ENCODE results near the gene ZNF212.

The ZNF212 gene

DNA sequence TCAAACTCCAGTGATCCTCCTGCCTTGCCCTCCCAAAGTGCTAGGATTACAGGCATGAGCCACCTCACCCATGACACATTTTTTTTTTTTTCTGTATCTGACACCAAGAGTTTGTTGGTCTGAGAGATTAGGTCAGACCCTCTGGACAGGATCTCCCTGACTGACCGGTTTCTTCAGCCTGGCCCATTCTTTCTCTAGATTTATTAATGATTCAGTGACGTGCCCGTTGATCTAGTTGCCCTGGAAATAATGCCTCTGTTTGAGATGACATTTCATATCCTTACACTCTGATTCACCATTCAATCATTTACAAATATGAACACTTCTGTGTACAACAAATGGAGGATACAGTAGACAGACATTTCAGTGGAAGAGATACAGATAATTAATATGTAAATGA is 1.4 kb upstream of the ZNF212 start:
- Histone ChIP-seq H3K79me2 (ENCODE audit: control insufficient read depth, low read length) (peaks cover 36% of the 10 kb centered on the region), H3K4me1 (ENCODE audit: control insufficient read depth, low read length) (peaks cover 24% of the 10 kb centered on the region), H3K27me3 (ENCODE audit: control insufficient read depth, low read length) (peaks cover 22% of the 10 kb centered on the region), H4K20me1 (ENCODE audit: control insufficient read depth, insufficient read depth, low read depth, low read length) (no peaks in the 10 kb centered on the region), H3K27ac (ENCODE audit: low read depth, low read length) (no peak overlapping the region), H3K4me2 (ENCODE audit: low read length) (peak overlapping the region; percentile 91), H3K4me3 (ENCODE audit: low read length) (peak overlapping the region; percentile 86), H3F3A (ENCODE audit: control insufficient read depth, insufficient read depth) (peaks cover 4% of the 10 kb centered on the region; the same call in 1 of the 2 replicates), H3K36me3 (ENCODE audit: control insufficient read depth, low read length) (peaks cover 16% of the 10 kb centered on the region), H3K9me3 (ENCODE audit: control insufficient read depth, insufficient read depth, low read length) (peaks cover 10% of the 10 kb centered on the region; the same call in 1 of the 2 replicates), H3K9me2 (replicated peaks; ENCODE audit: control insufficient read depth, low read length) (no peaks in the 10 kb centered on the region; the same call in 1 of the 2 replicates)
- TF ChIP-seq EZH2phosphoT487 (IDR thresholded peaks at IDR 0.05; ENCODE audit: borderline replicate concordance, low read length): no peak
- TF ChIP-seq, protein P1, sequence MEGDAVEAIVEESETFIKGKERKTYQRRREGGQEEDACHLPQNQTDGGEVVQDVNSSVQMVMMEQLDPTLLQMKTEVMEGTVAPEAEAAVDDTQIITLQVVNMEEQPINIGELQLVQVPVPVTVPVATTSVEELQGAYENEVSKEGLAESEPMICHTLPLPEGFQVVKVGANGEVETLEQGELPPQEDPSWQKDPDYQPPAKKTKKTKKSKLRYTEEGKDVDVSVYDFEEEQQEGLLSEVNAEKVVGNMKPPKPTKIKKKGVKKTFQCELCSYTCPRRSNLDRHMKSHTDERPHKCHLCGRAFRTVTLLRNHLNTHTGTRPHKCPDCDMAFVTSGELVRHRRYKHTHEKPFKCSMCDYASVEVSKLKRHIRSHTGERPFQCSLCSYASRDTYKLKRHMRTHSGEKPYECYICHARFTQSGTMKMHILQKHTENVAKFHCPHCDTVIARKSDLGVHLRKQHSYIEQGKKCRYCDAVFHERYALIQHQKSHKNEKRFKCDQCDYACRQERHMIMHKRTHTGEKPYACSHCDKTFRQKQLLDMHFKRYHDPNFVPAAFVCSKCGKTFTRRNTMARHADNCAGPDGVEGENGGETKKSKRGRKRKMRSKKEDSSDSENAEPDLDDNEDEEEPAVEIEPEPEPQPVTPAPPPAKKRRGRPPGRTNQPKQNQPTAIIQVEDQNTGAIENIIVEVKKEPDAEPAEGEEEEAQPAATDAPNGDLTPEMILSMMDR (IDR thresholded peaks at IDR 0.05; ENCODE audit: low read depth, low read length, poor library complexity, severe bottlenecking): no peak

DNA sequence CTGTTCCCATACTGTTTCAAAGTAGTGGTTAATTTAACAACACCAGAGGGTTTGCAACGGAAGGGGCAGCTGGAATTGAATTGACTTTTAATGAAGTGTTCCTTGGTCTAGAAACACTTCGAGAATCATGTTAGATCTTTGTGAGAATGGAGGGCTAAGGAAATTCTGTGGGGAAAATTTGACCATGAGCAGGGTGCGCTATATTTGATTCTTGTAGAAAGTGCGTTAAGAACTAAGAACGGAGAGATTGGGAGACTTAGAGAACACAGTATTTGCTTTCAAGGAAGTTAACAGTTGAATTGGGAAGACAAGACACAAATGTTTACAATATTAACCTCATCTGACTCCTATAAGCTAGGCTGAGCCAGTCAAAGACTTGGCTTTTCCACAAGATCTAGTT is 1.2 kb downstream of the ZNF212 start:
- H3K4me1 ChIP-seq (ENCODE audit: control insufficient read depth, low read length): peaks cover 35% of the 10 kb centered on the region
- H4K20me1 ChIP-seq (ENCODE audit: control insufficient read depth, insufficient read depth, low read depth, low read length): no peaks in the 10 kb centered on the region
- H3K27me3 ChIP-seq (ENCODE audit: control insufficient read depth, low read length): peaks cover 19% of the 10 kb centered on the region
- peak overlapping the region; percentile 86 for H3K4me3 ChIP-seq (ENCODE audit: low read length)
- no peak overlapping the region for H3K27ac ChIP-seq (ENCODE audit: low read depth, low read length)
- peaks cover 16% of the 10 kb centered on the region for H3K36me3 ChIP-seq (ENCODE audit: control insufficient read depth, low read length)
- H3F3A ChIP-seq (ENCODE audit: control insufficient read depth, insufficient read depth): peaks cover 4% of the 10 kb centered on the region; the same call in 1 of the 2 replicates
- no peaks in the 10 kb centered on the region; the same call in 1 of the 2 replicates for H3K9me2 ChIP-seq (replicated peaks; ENCODE audit: control insufficient read depth, low read length)
- peaks cover 11% of the 10 kb centered on the region; the same call in 1 of the 2 replicates for H3K9me3 ChIP-seq (ENCODE audit: control insufficient read depth, insufficient read depth, low read length)
- H3K4me2 ChIP-seq (ENCODE audit: low read length): peak overlapping the region; percentile 91
- peaks cover 53% of the 10 kb centered on the region for H3K79me2 ChIP-seq (ENCODE audit: control insufficient read depth, low read length)
- TF ChIP-seq EZH2phosphoT487 (IDR thresholded peaks at IDR 0.05; ENCODE audit: borderline replicate concordance, low read length): no peak
- TF ChIP-seq, protein P1 (IDR thresholded peaks at IDR 0.05; ENCODE audit: low read depth, low read length, poor library complexity, severe bottlenecking): no peak

DNA sequence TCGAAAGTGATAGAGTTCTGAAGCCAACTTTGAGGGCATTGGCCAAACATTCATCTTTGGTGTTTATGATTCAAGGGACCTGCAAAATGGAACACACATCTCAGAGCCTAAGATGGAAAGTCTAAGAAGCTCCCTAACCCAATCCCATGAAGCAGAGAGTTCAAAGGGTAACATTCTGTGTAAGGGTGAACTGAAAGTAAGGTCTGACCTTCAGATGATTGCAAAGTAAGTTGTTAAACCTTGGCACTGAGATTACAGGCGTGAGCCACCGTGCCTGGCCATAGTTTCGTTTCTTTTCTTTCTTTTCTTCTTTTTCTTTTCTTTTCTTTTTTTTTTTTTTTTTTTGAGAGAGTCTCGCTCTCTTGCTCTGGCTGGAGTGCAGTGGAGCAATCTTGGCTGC is 2.2 kb downstream of the ZNF212 start:
- Histone ChIP-seq H3K4me1 (ENCODE audit: control insufficient read depth, low read length) (peaks cover 36% of the 10 kb centered on the region), H3K27ac (ENCODE audit: low read depth, low read length) (no peak overlapping the region), H3K79me2 (ENCODE audit: control insufficient read depth, low read length) (peaks cover 64% of the 10 kb centered on the region), H3K36me3 (ENCODE audit: control insufficient read depth, low read length) (peaks cover 16% of the 10 kb centered on the region), H3K4me2 (ENCODE audit: low read length) (no peak overlapping the region), H3K27me3 (ENCODE audit: control insufficient read depth, low read length) (peaks cover 16% of the 10 kb centered on the region), H3K9me2 (replicated peaks; ENCODE audit: control insufficient read depth, low read length) (no peaks in the 10 kb centered on the region; the same call in 1 of the 2 replicates), H4K20me1 (ENCODE audit: control insufficient read depth, insufficient read depth, low read depth, low read length) (no peaks in the 10 kb centered on the region), H3K4me3 (ENCODE audit: low read length) (no peak overlapping the region), H3F3A (ENCODE audit: control insufficient read depth, insufficient read depth) (peaks cover 6% of the 10 kb centered on the region; the same call in 1 of the 2 replicates), H3K9me3 (ENCODE audit: control insufficient read depth, insufficient read depth, low read length) (peaks cover 11% of the 10 kb centered on the region; the same call in 1 of the 2 replicates)
- TF ChIP-seq, protein P1 (IDR thresholded peaks at IDR 0.05; ENCODE audit: low read depth, low read length, poor library complexity, severe bottlenecking): no peak
- no peak for TF ChIP-seq EZH2phosphoT487 (IDR thresholded peaks at IDR 0.05; ENCODE audit: borderline replicate concordance, low read length)

All from DOHH2 (cell line).